ENCODE measurements around the gene USP13.

- TF ChIP-seq CTCF (IDR thresholded peaks at IDR 0.05; ENCODE audit: poor library complexity): no peak
- no peak for TF ChIP-seq EZH2phosphoT487 (IDR thresholded peaks at IDR 0.05; ENCODE audit: low read depth, severe bottlenecking, unreplicated experiment)
Observed at GRCh38 chr3:179613807-179614206, 39.0 kb upstream of the USP13 start.

Data from hepatocyte (in vitro differentiated cells).